Measurements from ENCODE around the gene IMPG1. TPM values are rescaled to one million over a fixed set of nuclear protein-coding genes. Genes with fewer than 3 reads are reported as not detected.

Gene IMPG1
- total and polyA plus RNA-seq, 2 of the 8 experiments (the other 6 are each of a cell fraction or from before 2014, with no cell fraction given) = 0.02 TPM; not detected in 1

DNA sequence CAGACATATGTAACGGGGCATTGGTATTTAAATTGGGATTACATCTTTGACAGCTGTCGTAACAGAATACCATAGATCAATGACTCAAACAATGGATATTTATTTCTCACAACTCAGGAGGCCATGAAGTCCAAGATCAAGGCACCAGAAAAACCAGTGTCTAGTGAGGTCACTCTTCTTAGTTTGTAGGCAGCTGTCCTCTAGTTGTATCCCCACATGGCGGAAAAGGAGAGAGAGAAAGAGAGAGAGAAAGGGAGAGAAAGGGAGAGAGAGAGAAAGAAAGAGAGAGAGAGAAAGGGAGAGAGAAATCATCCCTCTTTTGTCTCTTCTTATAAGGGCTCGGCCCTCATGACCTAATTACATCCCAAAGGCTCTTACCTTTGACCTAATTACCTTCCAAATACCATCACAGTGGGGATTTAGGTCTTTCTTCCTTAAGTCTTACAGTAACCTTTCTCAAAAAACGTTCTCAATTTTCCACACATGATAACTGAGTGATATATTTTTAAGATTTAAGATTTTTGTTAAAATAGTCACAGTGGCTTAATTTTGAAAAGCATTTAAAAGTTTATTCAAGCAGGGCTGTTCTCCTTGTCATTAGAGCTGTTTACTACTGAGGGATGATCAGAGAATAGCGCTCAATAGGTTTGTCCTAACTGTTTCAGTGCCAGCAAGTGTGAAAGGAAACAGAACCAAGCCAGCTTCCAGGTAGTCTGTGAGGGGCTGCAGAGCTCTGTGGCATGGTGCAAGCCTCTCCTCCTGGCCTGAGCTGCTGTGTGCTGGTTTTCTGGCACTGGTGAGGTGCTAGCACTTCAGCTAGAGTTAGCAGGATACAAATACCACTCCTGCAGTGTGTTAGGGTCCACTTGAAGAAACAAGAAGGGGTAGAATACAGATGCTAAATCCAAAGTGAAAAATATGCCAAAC lies 79.0 kb downstream of the IMPG1 start (continued):
- TF ChIP-seq TAF1 (IDR thresholded peaks at IDR 0.05; ENCODE audit: low read depth, low read length) = 0 out of 2 replicates have a peak, but pooled peaks have one; percentile 17
- no peak for TF ChIP-seq BACH1 (IDR thresholded peaks at IDR 0.05; ENCODE audit: low read length)
- no peak for TF ChIP-seq TAF7 (optimal IDR thresholded peaks at IDR 0.05; ENCODE audit: borderline replicate concordance, low read depth, low read length)
- 0 out of 2 replicates have a peak, but pooled peaks have one; percentile 46 for TF ChIP-seq RXRA (IDR thresholded peaks at IDR 0.05; ENCODE audit: insufficient read depth, low read depth, low read length)
- no peak for TF ChIP-seq EP300 (IDR thresholded peaks at IDR 0.05; ENCODE audit: borderline replicate concordance in 1 of 2, low read depth in 2 of 2, low read length in 2 of 2)
- TF ChIP-seq, protein P1, sequence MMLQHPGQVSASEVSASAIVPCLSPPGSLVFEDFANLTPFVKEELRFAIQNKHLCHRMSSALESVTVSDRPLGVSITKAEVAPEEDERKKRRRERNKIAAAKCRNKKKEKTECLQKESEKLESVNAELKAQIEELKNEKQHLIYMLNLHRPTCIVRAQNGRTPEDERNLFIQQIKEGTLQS (IDR thresholded peaks at IDR 0.05; ENCODE audit: insufficient read depth, low read depth, low read length) = no peak
- no peak for TF ChIP-seq SRF (IDR thresholded peaks at IDR 0.05; ENCODE audit: low read depth, low read length)
- TF ChIP-seq ASH2L (IDR thresholded peaks at IDR 0.05; ENCODE audit: low read length) = peak; percentile 71
- TF ChIP-seq TCF12 (IDR thresholded peaks at IDR 0.05; ENCODE audit: low read depth, low read length) = no peak
- no peak for TF ChIP-seq RNF2 (IDR thresholded peaks at IDR 0.05; ENCODE audit: borderline replicate concordance, low read depth, low read length, missing control alignments, poor library complexity, severe bottlenecking)
- no peak for TF ChIP-seq EZH2 (IDR thresholded peaks at IDR 0.05; ENCODE audit: low read depth, low read length, severe bottlenecking)
- no peak for TF ChIP-seq KDM4A (IDR thresholded peaks at IDR 0.05; ENCODE audit: low read depth, low read length, severe bottlenecking)
- no peak for TF ChIP-seq SP2 (IDR thresholded peaks at IDR 0.05; ENCODE audit: low read length)
- no peak for TF ChIP-seq JUN (IDR thresholded peaks at IDR 0.05; ENCODE audit: low read depth, low read length)
- no peak for TF ChIP-seq POU5F1 (IDR thresholded peaks at IDR 0.05; ENCODE audit: low read depth, low read length)
- TF ChIP-seq HDAC2 (IDR thresholded peaks at IDR 0.05; ENCODE audit: borderline replicate concordance in 1 of 2, low read depth in 2 of 2, low read length in 2 of 2) = no peak
- TF ChIP-seq, protein P2, sequence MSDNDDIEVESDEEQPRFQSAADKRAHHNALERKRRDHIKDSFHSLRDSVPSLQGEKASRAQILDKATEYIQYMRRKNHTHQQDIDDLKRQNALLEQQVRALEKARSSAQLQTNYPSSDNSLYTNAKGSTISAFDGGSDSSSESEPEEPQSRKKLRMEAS (IDR thresholded peaks at IDR 0.05) = no peak
- no peak for TF ChIP-seq ZNF274 (IDR thresholded peaks at IDR 0.05; ENCODE audit: borderline replicate concordance, extremely low read depth, low read length)
- TF ChIP-seq KDM1A (IDR thresholded peaks at IDR 0.05; ENCODE audit: borderline replicate concordance, low read length) = no peak
- no peak for TF ChIP-seq EGR1 (IDR thresholded peaks at IDR 0.05; ENCODE audit: borderline replicate concordance, low read depth, low read length)
- TF ChIP-seq TBP (IDR thresholded peaks at IDR 0.05; ENCODE audit: low read depth, low read length) = no peak
